Testis (tissue), 2 donors: ENCODE results near the gene RASSF8.

Experiments
- POLR2A ChIP-seq: fragments of 450-650 bp; IDR thresholded peaks from one replicate; pipeline ENCODE4 v1.6.1; 2017; ENCODE audit warnings: antibody characterized with exemption, mild to moderate bottlenecking, moderate library complexity
- TF ChIP-seq, protein P1 (sequence below), 3 experiments: fragments of 450-650 bp in 2 of 3; fragments of 200-600 bp in 1 of 3; sonication (generic) in 1 of 3; IDR thresholded peaks; one replicate each; pipeline ENCODE4 v1.5.1; 2016 to 2019; ENCODE audit warnings: antibody characterized with exemption in 3 of 3, mild to moderate bottlenecking in 2 of 3, moderate library complexity in 1 of 3

DNA sequence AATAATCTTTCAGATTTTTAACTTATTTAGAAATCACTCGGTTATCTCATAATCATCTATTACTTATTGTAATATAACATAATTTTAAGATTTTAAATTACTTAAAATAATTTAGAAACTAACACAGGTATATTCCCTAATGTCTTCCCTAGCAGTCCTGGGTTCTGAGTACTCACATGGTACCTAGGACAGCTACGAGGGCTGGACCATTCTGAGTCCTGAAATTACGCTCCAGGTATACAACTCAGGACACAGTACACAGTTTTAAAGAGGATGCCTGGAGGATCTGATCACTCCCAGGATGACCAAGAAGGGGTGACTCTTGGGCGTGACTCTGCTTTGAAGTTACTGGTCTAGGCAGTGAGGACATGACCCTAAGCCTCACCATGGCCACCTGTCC lies 9.1 kb upstream of the RASSF8 start:
- TF ChIP-seq, protein P1, sequence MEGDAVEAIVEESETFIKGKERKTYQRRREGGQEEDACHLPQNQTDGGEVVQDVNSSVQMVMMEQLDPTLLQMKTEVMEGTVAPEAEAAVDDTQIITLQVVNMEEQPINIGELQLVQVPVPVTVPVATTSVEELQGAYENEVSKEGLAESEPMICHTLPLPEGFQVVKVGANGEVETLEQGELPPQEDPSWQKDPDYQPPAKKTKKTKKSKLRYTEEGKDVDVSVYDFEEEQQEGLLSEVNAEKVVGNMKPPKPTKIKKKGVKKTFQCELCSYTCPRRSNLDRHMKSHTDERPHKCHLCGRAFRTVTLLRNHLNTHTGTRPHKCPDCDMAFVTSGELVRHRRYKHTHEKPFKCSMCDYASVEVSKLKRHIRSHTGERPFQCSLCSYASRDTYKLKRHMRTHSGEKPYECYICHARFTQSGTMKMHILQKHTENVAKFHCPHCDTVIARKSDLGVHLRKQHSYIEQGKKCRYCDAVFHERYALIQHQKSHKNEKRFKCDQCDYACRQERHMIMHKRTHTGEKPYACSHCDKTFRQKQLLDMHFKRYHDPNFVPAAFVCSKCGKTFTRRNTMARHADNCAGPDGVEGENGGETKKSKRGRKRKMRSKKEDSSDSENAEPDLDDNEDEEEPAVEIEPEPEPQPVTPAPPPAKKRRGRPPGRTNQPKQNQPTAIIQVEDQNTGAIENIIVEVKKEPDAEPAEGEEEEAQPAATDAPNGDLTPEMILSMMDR (IDR thresholded peaks at IDR 0.05), result no peak
- TF ChIP-seq POLR2A, result no peak
